Neural progenitor cell (in vitro differentiated cells): ENCODE measurements around the gene THSD4.

Source experiments
- CTCF ChIP-seq: fragments of 200-600 bp; sonication (generic); IDR thresholded peaks from 2 replicates; pipeline ENCODE4 v1.5.1; 2017; ENCODE audit warnings: antibody characterized with exemption, mild to moderate bottlenecking
- EZH2 ChIP-seq: fragments of 200-600 bp; sonication (generic); IDR thresholded peaks from 2 replicates; pipeline ENCODE4 v1.6.1; 2017; ENCODE audit warnings: antibody characterized with exemption, mild to moderate bottlenecking, moderate library complexity

DNA sequence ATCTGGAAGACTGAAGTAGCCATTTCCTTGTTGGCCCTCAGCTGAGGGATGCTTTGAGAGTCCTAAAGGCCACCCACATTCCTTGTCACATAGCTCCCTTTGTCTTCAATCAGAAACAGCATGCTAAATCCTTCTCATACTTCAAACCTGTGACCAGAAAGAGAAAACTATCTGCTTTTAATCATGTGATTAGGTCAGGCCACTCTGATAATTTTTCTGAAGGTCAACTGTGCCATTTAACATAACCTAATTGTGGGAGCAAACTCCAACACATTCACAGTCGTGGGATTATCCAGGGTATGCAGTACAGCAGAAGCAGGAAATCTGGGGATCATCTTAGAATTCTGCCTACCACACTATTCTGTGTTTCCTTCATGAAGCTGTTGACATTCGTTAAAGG, 471.2 kb downstream of the THSD4 start:
- no peak for TF ChIP-seq CTCF
- no peak for TF ChIP-seq EZH2
